GM19099 (cell line): Measurements from ENCODE around the gene PLPP6.

Experiments used
- POLR2A ChIP-seq: IDR thresholded peaks from 3 replicates; pipeline ENCODE4 v1.6.1; 2011; ENCODE audit warnings: low read depth; ENCODE audit not compliant: insufficient read length; ENCODE audit errors: extremely low read depth

PLPP6 gene

DNA sequence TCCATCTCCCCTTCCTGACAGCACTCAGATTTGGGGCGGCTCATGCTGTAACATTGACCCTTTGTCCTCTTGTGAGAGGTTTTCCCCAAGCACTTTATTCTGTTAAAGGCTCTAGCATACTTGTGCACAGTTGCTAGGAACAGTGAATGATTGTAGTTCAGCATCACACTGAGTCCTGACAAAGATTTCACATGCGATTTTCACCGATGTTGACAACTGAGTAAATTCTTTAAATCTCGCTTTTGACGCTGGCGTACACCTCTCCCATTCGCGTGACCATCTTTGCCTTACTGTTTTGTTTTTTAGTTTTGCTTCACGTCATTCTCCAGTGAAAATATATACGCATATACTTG is 18.1 kb downstream of the PLPP6 start:
- TF ChIP-seq POLR2A: no peak

DNA sequence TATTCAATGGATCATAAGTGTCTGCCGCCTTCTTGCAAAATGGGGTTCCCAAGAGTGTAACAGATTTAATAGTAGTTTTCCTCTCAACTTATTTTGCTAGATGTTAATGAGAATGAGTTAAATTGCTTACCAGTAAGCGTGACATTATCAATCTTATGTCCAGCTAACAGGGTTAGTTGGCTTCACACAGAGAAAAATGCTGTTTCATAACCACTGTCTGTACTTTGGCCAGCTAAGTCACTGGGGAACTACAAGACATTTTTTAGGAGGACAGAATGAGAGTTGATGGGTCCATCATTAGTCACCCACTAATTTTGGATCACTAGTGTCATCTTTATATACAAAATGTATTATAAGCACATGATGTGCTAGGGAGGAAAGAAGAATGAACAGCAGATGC is 18.7 kb downstream of the PLPP6 start:
- TF ChIP-seq POLR2A: no peak

DNA sequence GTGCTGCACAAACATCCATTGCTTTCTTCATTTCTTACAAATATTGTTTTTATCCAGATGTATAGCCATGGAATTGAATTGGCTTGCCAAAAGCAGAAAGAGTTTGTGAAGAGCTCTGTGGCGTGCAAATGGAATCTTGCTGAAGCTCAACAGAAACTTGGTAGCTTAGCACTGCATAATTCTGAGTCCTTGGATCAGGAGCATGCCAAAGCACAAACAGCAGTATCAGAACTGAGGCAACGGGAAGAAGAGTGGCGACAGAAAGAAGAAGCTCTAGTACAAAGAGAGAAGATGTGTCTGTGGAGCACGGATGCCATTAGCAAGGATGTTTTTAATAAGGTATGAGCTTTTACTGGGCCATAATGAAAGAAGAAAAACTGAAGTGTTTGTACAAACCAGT is 22.7 kb downstream of the PLPP6 start:
- TF ChIP-seq POLR2A: no peak

DNA sequence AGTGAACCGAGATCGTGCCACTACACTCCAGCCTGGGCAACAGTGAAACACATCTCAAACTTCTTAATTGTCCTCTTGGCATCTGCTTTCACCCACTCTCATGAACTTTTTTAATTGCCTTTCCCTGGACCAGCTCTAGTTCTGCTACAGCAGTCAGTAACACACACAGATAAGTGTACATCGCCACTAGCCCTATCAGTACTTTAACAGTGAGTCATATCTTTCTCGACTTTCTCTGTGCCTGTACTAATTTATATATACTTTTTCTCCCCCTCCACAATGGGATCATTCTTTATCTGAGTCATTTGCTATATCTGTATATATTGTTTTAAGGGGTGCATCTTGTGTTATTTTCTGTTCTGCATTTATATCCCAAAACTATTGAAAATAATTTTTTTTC is 24.0 kb downstream of the PLPP6 start:
- no peak for TF ChIP-seq POLR2A

DNA sequence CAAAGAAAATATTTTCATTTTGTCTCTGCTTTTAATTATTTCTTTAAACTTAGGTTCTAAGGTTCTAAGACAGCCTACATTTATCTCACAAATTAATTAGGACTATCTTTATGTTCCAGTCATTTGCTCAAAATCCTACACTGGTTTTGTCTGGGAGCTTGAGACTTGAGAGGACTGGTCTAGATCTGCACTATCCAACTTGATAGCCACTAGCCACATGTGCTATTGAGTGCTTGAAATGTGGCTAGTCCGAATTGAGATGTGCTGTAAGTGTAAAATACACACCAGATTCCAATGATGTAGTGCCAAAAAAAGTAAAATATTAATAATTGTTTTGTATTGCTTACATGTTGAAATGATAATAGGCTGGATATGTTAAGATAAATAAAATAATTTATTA is 24.5 kb downstream of the PLPP6 start:
- no peak for TF ChIP-seq POLR2A

DNA sequence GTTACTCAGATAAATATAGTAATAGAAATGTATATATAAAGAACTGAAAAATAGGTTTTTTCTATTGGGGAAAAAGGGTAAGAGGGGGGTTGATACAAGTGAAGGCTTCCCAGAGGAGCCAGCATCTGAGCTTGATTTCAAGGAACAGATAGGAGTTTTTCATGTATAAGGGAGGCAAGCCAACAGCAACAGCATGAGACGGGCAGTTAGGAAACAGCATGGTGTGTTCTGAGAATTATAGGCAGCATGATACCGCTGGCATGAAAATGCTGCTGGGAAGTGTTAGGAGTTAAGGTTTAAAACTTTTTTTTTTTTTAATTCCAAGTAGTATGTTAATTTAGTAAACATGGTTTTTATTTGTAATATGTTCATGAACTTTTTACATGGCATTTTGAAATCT is 26.9 kb downstream of the PLPP6 start:
- TF ChIP-seq POLR2A: no peak

DNA sequence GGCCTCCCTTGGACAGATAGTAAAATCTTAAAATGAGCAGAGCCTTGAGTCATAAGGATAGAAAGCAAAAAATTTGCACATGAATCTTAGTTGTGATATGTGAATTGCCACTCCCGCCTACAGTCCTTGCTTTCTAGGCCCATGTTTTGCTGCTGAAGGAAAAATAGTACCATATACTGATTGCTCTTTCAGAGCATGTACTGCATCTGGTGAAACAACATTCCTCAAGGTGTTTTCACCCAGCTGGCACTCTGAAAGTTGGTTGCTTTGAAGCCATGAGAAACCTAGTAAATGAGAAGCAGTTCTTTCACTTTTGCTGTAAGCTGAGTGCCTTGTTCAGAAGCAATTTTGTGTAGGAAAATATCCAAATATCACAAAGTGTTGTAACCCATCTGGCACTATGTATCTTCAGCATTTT is 27.6 kb downstream of the PLPP6 start:
- no peak for TF ChIP-seq POLR2A

DNA sequence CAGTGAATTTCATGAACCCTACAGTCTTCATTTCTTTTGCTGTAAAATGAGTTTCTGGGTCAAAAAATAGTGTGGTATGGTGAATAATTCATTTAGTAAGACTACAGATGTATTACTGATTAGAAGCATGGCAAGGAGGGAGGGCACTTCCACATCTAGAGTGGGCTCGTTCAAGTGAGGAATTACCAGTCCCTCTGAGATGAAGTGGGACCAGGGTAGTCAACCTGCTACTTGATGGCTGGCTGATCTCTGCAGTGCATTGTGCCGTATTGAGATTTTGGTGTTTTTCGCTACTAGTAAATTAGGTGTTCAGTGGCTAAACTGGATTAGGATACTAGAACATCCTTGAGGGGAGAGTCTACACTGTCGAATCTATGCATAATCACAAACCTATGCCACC is 28.1 kb downstream of the PLPP6 start:
- no peak for TF ChIP-seq POLR2A

DNA sequence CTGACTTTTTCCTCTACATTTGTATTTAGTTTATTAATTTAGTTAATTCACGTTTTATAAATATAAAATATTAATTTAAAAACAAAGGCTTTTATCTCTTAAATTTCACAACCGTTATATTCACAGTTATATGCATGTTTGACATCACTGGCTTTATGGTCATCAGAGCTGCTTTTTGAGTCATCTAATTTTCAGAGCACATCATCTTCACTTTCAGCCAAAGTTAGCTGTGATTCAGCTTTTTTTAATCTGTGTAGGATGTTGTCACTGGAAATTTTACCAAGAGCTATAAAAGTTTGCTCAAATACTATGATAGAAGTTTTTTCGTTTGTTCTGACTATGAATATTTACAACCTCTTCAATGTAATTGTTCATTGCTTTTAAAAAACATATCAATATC is 29.7 kb downstream of the PLPP6 start:
- no peak for TF ChIP-seq POLR2A

DNA sequence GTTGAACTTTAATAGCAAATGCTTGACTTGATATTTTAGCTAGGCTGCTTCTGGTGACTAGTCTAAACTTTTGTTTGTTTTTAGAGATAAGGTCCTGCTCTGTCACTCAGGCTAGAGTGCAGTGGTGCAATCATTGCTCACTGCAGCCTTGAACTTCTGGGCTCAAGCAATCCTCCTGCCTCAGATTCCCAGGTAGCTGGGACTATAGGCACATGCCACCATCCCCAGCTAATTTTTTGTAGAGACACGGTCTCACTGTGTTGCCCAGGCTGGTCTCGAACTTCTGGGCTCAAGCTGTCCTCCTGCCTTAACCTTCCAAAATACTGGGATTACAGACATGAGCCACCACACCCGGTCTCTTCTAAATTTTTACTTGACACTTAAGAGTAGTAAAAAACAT is 38.0 kb downstream of the PLPP6 start:
- TF ChIP-seq POLR2A: no peak

DNA sequence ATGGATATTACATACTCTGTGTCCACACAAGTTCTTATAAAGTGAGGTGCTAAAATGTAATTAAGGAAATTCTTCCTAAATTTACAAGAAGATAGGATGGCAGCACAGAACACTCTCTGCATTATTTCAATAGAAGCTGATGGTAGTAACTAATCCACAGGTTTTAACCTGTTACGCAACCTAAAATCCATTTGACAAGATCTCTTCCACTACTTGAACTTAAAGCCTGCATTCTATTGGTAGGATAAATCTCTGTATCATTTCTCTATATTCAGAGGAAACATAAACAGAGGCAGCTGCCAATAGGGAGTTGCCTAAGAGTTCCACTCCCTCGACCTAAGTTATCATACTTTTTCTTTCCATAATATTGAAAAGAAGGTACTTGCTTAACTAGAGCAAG is 38.8 kb downstream of the PLPP6 start:
- no peak for TF ChIP-seq POLR2A

DNA sequence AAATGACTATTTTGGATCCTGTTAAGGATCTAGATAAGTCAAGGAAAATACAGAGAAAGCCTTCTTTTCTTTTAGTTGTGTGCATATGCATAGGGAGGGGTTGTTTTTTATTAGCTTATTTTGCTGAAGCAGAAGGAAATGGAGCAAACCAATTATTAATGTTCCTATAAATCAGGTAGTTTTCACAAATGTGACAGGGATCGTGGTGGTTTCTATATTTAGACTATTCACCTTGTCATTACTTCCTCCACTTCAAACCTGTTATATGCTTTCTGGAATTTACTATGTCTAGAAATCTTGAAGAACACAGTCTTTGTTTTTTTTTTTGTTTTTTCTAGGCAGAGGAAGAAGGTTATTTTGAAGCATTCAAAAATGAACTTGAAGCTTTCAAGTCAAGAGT is 39.4 kb downstream of the PLPP6 start:
- TF ChIP-seq POLR2A: no peak

DNA sequence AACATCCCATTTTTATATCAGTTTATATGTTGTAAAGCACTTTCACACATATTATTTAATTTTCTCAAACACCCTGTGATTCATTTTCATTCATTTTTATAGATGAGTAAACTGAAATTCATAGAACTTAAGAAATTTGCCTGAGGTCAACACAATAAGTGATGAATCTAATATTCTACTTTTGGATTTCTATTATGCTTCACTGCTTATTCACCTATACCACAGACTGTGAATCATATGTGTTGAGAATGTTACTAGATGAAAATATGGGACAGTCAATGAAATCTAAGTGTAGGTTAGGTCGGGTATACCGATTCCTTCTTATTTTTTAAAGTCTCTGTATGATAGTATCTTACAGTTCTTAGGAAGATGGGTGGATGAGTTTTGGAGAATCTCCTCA is 42.0 kb downstream of the PLPP6 start:
- no peak for TF ChIP-seq POLR2A

DNA sequence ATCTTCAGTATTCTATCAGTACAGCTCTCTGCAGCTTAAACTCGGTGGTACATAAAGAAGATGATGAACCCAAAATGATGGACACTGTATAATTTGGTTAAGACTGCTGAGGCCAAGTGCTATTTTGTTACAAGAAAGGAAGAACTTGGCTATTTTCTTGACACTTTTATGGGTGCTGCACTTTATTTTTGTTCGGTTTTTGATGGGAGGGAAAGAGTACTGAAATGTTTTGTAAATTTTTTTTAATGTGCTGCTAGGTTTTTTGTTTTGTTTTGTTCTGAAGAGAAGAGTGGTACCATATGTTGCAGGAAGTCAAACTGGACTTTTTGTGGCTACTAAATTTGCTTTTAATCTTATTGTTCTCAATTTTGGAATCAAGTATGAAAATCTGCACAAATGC is 43.9 kb downstream of the PLPP6 start:
- TF ChIP-seq POLR2A: no peak

DNA sequence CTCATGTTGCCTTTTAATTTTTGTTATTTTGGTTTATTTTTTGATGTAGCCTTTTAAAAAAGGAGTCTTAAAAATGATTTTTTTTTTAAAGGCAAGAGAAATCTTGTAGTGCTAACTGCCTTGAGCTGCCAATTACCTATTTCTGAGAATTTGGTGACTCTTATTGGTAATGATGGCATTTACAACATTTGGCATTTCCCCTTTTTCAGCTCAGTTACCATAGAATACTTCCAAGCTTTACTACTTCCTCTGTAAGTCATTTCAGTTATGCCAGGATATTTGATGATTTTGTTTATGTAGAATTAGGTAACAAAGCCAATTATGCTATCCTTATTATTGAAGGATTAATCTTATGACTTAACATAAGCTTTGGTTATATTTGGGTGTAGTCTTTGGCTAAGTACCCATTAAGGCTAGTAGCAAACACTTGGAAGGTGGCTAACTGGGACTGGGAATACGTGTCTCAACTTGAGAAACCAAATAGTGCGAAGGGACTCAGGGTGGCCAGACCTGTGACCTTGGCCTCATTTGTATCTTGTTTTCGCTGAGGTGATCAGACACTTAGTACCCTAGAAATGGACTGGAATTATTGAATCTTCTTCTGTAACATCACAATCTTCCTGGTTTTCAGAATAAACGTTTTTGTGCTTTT is 45.0 kb downstream of the PLPP6 start:
- TF ChIP-seq POLR2A: no peak

DNA sequence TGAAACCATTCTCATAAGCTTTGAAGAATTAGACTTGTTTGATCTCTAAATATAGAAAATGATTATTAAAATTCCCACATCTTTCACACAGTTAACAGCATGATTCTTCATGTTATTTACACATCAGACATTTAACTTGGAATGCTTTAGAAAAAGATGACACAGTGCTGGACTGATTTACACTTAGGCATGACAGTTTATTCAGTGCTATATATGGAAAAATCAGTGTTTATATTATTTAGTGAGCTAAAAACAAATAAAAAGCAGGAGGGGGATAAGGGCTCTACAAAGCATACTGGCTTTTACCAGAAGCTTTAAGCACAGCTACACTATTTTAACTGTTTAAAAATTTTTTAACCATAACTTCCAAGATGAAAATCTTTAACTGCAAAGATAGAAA is 47.3 kb downstream of the PLPP6 start:
- TF ChIP-seq POLR2A: no peak

DNA sequence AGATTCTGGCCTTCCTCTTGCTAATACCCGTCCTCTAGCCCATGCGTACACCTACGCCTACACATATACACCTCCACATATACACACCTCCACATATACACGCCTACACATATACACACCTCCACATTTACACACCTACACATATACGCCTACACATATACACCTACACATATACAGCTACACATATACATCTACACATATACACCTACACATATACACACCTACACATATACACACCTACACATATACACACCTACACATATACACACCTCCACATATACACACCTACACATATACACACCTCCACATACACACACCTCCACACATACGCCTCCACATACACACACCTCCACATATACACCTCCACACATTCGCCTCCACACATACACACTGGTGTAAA is 51.8 kb downstream of the PLPP6 start:
- no peak for TF ChIP-seq POLR2A
